ENCODE data around the gene ARID2. TPM values are rescaled to one million over a fixed set of nuclear protein-coding genes. Genes with fewer than 3 reads are reported as not detected.
A peak's percentile ranks its signal among the peaks of the same experiment; 100 is the strongest.

ARID2 gene
- total and polyA plus RNA-seq, 5 donors: 5.4 to 21.0 (median 19.3) TPM

- Histone ChIP-seq H3K27ac (ENCODE audit: low read length) (no peak overlapping the region), H3K9me3 (ENCODE audit: control insufficient read depth, low read length) (no peaks in the 10 kb centered on the region), H3K4me1 (ENCODE audit: control insufficient read depth, insufficient read depth, low read length) (no peaks in the 10 kb centered on the region), H3K27me3 (ENCODE audit: control insufficient read depth, insufficient read depth) (no peaks in the 10 kb centered on the region), H3K4me3 (ENCODE audit: low read length) (no peak overlapping the region)
- intact Hi-C loops (cut with DNase I): no loop called here
- DNase-seq: no peak
- no peak for ATAC-seq
- 70% methylated on average over 2 of the region's 2 CpGs for WGBS
These were observed 133.8 kb downstream of the ARID2 start for GRCh38 chr12:45863332-45863731.

- H3K4me1 ChIP-seq (ENCODE audit: control insufficient read depth, insufficient read depth, low read length): no peaks in the 10 kb centered on the region
- no peaks in the 10 kb centered on the region for H3K9me3 ChIP-seq (ENCODE audit: control insufficient read depth, low read length)
- 93% methylated on average over 1 of the region's 1 CpG for WGBS
- H3K27me3 ChIP-seq (ENCODE audit: control insufficient read depth, insufficient read depth): no peaks in the 10 kb centered on the region
- DNase-seq: no peak
- H3K27ac ChIP-seq (ENCODE audit: low read length): no peak overlapping the region
- no peak overlapping the region for H3K4me3 ChIP-seq (ENCODE audit: low read length)
- intact Hi-C loops (cut with DNase I): no loop called here
- no peak for ATAC-seq
These were observed 136.8 kb downstream of the ARID2 start for GRCh38 chr12:45866299-45866698.

GRCh38 chr12:45872446-45872845 lies 142.9 kb downstream of the ARID2 start:
- no peaks in the 10 kb centered on the region for H3K9me3 ChIP-seq (ENCODE audit: control insufficient read depth, low read length)
- no peaks in the 10 kb centered on the region for H3K4me1 ChIP-seq (ENCODE audit: control insufficient read depth, insufficient read depth, low read length)
- H3K27ac ChIP-seq (ENCODE audit: low read length): no peak overlapping the region
- no peak overlapping the region for H3K4me3 ChIP-seq (ENCODE audit: low read length)
- DNase-seq: no peak
- H3K27me3 ChIP-seq (ENCODE audit: control insufficient read depth, insufficient read depth): no peaks in the 10 kb centered on the region
- intact Hi-C loops (cut with DNase I): no loop called here
- 87% methylated on average over 7 of the region's 7 CpGs for WGBS
- ATAC-seq: no peak

- no peak overlapping the region for H3K4me3 ChIP-seq (ENCODE audit: low read length)
- H3K27ac ChIP-seq (ENCODE audit: low read length): no peak overlapping the region
- ATAC-seq (no peak), DNase-seq (no peak)
- no peaks in the 10 kb centered on the region for H3K9me3 ChIP-seq (ENCODE audit: control insufficient read depth, low read length)
- H3K4me1 ChIP-seq (ENCODE audit: control insufficient read depth, insufficient read depth, low read length): peaks cover 4% of the 10 kb centered on the region
- intact Hi-C loops (cut with DNase I): no loop called here
- WGBS: 99% methylated on average over 5 of the region's 5 CpGs
- no peaks in the 10 kb centered on the region for H3K27me3 ChIP-seq (ENCODE audit: control insufficient read depth, insufficient read depth)
These were observed 147.6 kb downstream of the ARID2 start for GRCh38 chr12:45877069-45877468.

- ATAC-seq (no peak), DNase-seq (no peak)
- H3K4me1 ChIP-seq (ENCODE audit: control insufficient read depth, insufficient read depth, low read length): peaks cover 4% of the 10 kb centered on the region
- no peak overlapping the region for H3K27ac ChIP-seq (ENCODE audit: low read length)
- H3K4me3 ChIP-seq (ENCODE audit: low read length): peak overlapping the region; percentile 25
- H3K9me3 ChIP-seq (ENCODE audit: control insufficient read depth, low read length): no peaks in the 10 kb centered on the region
- H3K27me3 ChIP-seq (ENCODE audit: control insufficient read depth, insufficient read depth): no peaks in the 10 kb centered on the region
- WGBS: 38% methylated on average over 8 of the region's 8 CpGs
- intact Hi-C loops (cut with DNase I): no loop called here
These were observed 149.2 kb downstream of the ARID2 start for GRCh38 chr12:45878630-45879255.

- peaks cover 4% of the 10 kb centered on the region for H3K4me1 ChIP-seq (ENCODE audit: control insufficient read depth, insufficient read depth, low read length)
These were observed 149.9 kb downstream of the ARID2 start for GRCh38 chr12:45879363-45879895.

GRCh38 chr12:45880533-45880932 lies 151.0 kb downstream of the ARID2 start:
- 61% methylated on average over 2 of the region's 2 CpGs for WGBS
- intact Hi-C loops (cut with DNase I): no loop called here

More at GRCh38 chr12:45879363-45879895, 149.9 kb downstream of the ARID2 start:
- Histone ChIP-seq H3K4me3 (ENCODE audit: low read length) (peak overlapping the region; percentile 25), H3K27ac (ENCODE audit: low read length) (no peak overlapping the region), H3K27me3 (ENCODE audit: control insufficient read depth, insufficient read depth) (no peaks in the 10 kb centered on the region), H3K9me3 (ENCODE audit: control insufficient read depth, low read length) (no peaks in the 10 kb centered on the region)
- no peak for ATAC-seq
- no peak for DNase-seq
- WGBS: 79% methylated on average over 2 of the region's 2 CpGs
- intact Hi-C loops (cut with DNase I): no loop called here

GRCh38 chr12:45883187-45883586 lies 153.7 kb downstream of the ARID2 start:
- Histone ChIP-seq H3K4me3 (ENCODE audit: low read length) (no peak overlapping the region), H3K27ac (ENCODE audit: low read length) (no peak overlapping the region), H3K27me3 (ENCODE audit: control insufficient read depth, insufficient read depth) (no peaks in the 10 kb centered on the region), H3K9me3 (ENCODE audit: control insufficient read depth, low read length) (no peaks in the 10 kb centered on the region), H3K4me1 (ENCODE audit: control insufficient read depth, insufficient read depth, low read length) (peaks cover 4% of the 10 kb centered on the region)
- no peak for DNase-seq
- intact Hi-C loops (cut with DNase I): no loop called here
- 99% methylated on average over 1 of the region's 1 CpG for WGBS
- no peak for ATAC-seq

More at GRCh38 chr12:45880533-45880932, 151.0 kb downstream of the ARID2 start:
- DNase-seq (no peak), ATAC-seq (no peak)
- Histone ChIP-seq H3K4me3 (ENCODE audit: low read length) (no peak overlapping the region), H3K9me3 (ENCODE audit: control insufficient read depth, low read length) (no peaks in the 10 kb centered on the region), H3K27me3 (ENCODE audit: control insufficient read depth, insufficient read depth) (no peaks in the 10 kb centered on the region), H3K27ac (ENCODE audit: low read length) (no peak overlapping the region), H3K4me1 (ENCODE audit: control insufficient read depth, insufficient read depth, low read length) (peaks cover 4% of the 10 kb centered on the region)

- no peaks in the 10 kb centered on the region for H3K4me1 ChIP-seq (ENCODE audit: control insufficient read depth, insufficient read depth, low read length)
- WGBS: 100% methylated on average over 1 of the region's 1 CpG
- H3K27me3 ChIP-seq (ENCODE audit: control insufficient read depth, insufficient read depth): no peaks in the 10 kb centered on the region
- DNase-seq (no peak), ATAC-seq (no peak)
- H3K9me3 ChIP-seq (ENCODE audit: control insufficient read depth, low read length): no peaks in the 10 kb centered on the region
- intact Hi-C loops (cut with DNase I): no loop called here
- no peak overlapping the region for H3K27ac ChIP-seq (ENCODE audit: low read length)
- H3K4me3 ChIP-seq (ENCODE audit: low read length): no peak overlapping the region
These were observed 157.2 kb downstream of the ARID2 start for GRCh38 chr12:45886685-45887084.

GRCh38 chr12:45887544-45887943 lies 158.0 kb downstream of the ARID2 start:
- Histone ChIP-seq H3K27ac (ENCODE audit: low read length) (no peak overlapping the region), H3K9me3 (ENCODE audit: control insufficient read depth, low read length) (no peaks in the 10 kb centered on the region), H3K4me3 (ENCODE audit: low read length) (no peak overlapping the region), H3K27me3 (ENCODE audit: control insufficient read depth, insufficient read depth) (no peaks in the 10 kb centered on the region), H3K4me1 (ENCODE audit: control insufficient read depth, insufficient read depth, low read length) (no peaks in the 10 kb centered on the region)
- DNase-seq (no peak), ATAC-seq (peak in 1 of 2 donors; percentile 44)
- intact Hi-C loops (cut with DNase I): no loop called here
- WGBS: 77% methylated on average over 5 of the region's 5 CpGs

- Histone ChIP-seq H3K9me3 (ENCODE audit: control insufficient read depth, low read length) (no peaks in the 10 kb centered on the region), H3K27ac (ENCODE audit: low read length) (no peak overlapping the region), H3K4me3 (ENCODE audit: low read length) (no peak overlapping the region), H3K4me1 (ENCODE audit: control insufficient read depth, insufficient read depth, low read length) (no peaks in the 10 kb centered on the region), H3K27me3 (ENCODE audit: control insufficient read depth, insufficient read depth) (no peaks in the 10 kb centered on the region)
- ATAC-seq (no peak), DNase-seq (no peak)
- WGBS: 79% methylated on average over 2 of the region's 2 CpGs
- intact Hi-C loops (cut with DNase I): no loop called here
These were observed 160.8 kb downstream of the ARID2 start for GRCh38 chr12:45890276-45890675.

GRCh38 chr12:45893240-45893639 lies 163.7 kb downstream of the ARID2 start:
- ATAC-seq (no peak), DNase-seq (no peak)
- Histone ChIP-seq H3K27ac (ENCODE audit: low read length) (no peak overlapping the region), H3K4me1 (ENCODE audit: control insufficient read depth, insufficient read depth, low read length) (no peaks in the 10 kb centered on the region), H3K27me3 (ENCODE audit: control insufficient read depth, insufficient read depth) (no peaks in the 10 kb centered on the region), H3K4me3 (ENCODE audit: low read length) (no peak overlapping the region), H3K9me3 (ENCODE audit: control insufficient read depth, low read length) (no peaks in the 10 kb centered on the region)
- intact Hi-C loops (cut with DNase I): no loop called here
- WGBS: 66% methylated on average over 4 of the region's 4 CpGs
